Muscle layer of duodenum (tissue), 2 donors: Measurements from ENCODE around the gene SMIM29.

Experiments used
- H3K27ac ChIP-seq: one replicate; pipeline ENCODE4 v1.7.0; 2013; ENCODE audit warnings: mild to moderate bottlenecking, low read length
- H3K27me3 ChIP-seq: one replicate; pipeline ENCODE4 v1.7.0; 2013; ENCODE audit warnings: low read depth, mild to moderate bottlenecking, control low read depth, low read length
- H3K36me3 ChIP-seq, 2 donors: one replicate each; pipeline ENCODE4 v1.7.0; 2013; ENCODE audit warnings: low read length in 2 of 2, control low read depth in 1 of 2, mild to moderate bottlenecking in 1 of 2; ENCODE audit not compliant: insufficient read depth in 2 of 2, control insufficient read depth in 1 of 2
- H3K4me1 ChIP-seq, 2 donors: one replicate each; pipeline ENCODE4 v1.7.0; 2013; ENCODE audit warnings: low read length in 2 of 2, mild to moderate bottlenecking in 2 of 2, control low read depth in 1 of 2, moderate library complexity in 1 of 2; ENCODE audit not compliant: insufficient read depth in 2 of 2, control insufficient read depth in 1 of 2
- H3K4me3 ChIP-seq, 2 donors: one replicate each; pipeline ENCODE4 v1.7.0; 2013; ENCODE audit warnings: low read length in 2 of 2, low read depth in 1 of 2, mild to moderate bottlenecking in 1 of 2
- H3K9me3 ChIP-seq, 2 donors: one replicate each; pipeline ENCODE4 v1.7.0; 2013; ENCODE audit warnings: low read length in 2 of 2, control low read depth in 1 of 2, mild to moderate bottlenecking in 1 of 2; ENCODE audit not compliant: control insufficient read depth in 1 of 2
- donor health status: healthy.

The SMIM29 gene

GRCh38 chr6:34237722-34238584 lies 10.9 kb downstream of the SMIM29 start:
- Histone ChIP-seq H3K4me3 (peak overlapping the region; percentile 62 to 82), H3K36me3 (peaks cover 8 to 13% of the 10 kb centered on the region in 2 donors), H3K27ac (peak overlapping the region; percentile 39), H3K4me1 (peaks cover 0 to 13% of the 10 kb centered on the region in 2 donors), H3K9me3 (no peaks in the 10 kb centered on the region), H3K27me3 (no peaks in the 10 kb centered on the region)

- H3K4me3 ChIP-seq, result peak overlapping the region in 1 of 2 donors; percentile 82
- no peak overlapping the region for H3K27ac ChIP-seq
- H3K27me3 ChIP-seq, result no peaks in the 10 kb centered on the region
- peaks cover 0 to 13% of the 10 kb centered on the region in 2 donors for H3K4me1 ChIP-seq
- H3K9me3 ChIP-seq, result no peaks in the 10 kb centered on the region
- peaks cover 8 to 13% of the 10 kb centered on the region in 2 donors for H3K36me3 ChIP-seq
Observed at GRCh38 chr6:34237316-34237721, 11.5 kb downstream of the SMIM29 start.

GRCh38 chr6:34236443-34237315 lies 12.1 kb downstream of the SMIM29 start, which contains the start of gene HMGA1:
Gene HMGA1 (plus strand): TSS chr6:34236873. CDS start chr6:34240781, 3,908 bp downstream.
- Histone ChIP-seq H3K4me1 (peaks cover 0 to 13% of the 10 kb centered on the region in 2 donors), H3K9me3 (no peaks in the 10 kb centered on the region), H3K4me3 (peak within 1 kb of the TSS; percentile 62 to 82), H3K36me3 (peaks cover 6 to 10% of the 10 kb centered on the region in 2 donors), H3K27me3 (no peaks in the 10 kb centered on the region), H3K27ac (peak within 1 kb of the TSS; percentile 79)

- H3K4me1 ChIP-seq, result peaks cover 0 to 13% of the 10 kb centered on the region in 2 donors
- H3K4me3 ChIP-seq, result peak overlapping the region; percentile 53 to 60
- H3K36me3 ChIP-seq, result peaks cover 0 to 5% of the 10 kb centered on the region in 2 donors
- no peaks in the 10 kb centered on the region for H3K9me3 ChIP-seq
- H3K27me3 ChIP-seq, result no peaks in the 10 kb centered on the region
- H3K27ac ChIP-seq, result peak overlapping the region; percentile 79
Observed at GRCh38 chr6:34236131-34236442, 12.7 kb downstream of the SMIM29 start.

GRCh38 chr6:34235307-34236130 lies 13.3 kb downstream of the SMIM29 start:
- peaks cover 0 to under 1% of the 10 kb centered on the region in 2 donors for H3K36me3 ChIP-seq
- peaks cover 0 to 13% of the 10 kb centered on the region in 2 donors for H3K4me1 ChIP-seq
- peak overlapping the region; percentile 79 for H3K27ac ChIP-seq
- peak overlapping the region; percentile 53 to 60 for H3K4me3 ChIP-seq
- H3K27me3 ChIP-seq, result no peaks in the 10 kb centered on the region
- H3K9me3 ChIP-seq, result no peaks in the 10 kb centered on the region

GRCh38 chr6:34234667-34235306 lies 14.0 kb downstream of the SMIM29 start:
- Histone ChIP-seq H3K36me3 (no peaks in the 10 kb centered on the region), H3K27me3 (no peaks in the 10 kb centered on the region), H3K9me3 (no peaks in the 10 kb centered on the region), H3K4me1 (peaks cover 0 to 13% of the 10 kb centered on the region in 2 donors), H3K27ac (no peak overlapping the region), H3K4me3 (no peak overlapping the region)

GRCh38 chr6:34233867-34234266 lies 14.9 kb downstream of the SMIM29 start:
- Histone ChIP-seq H3K4me3 (no peak overlapping the region), H3K4me1 (peaks cover 0 to 13% of the 10 kb centered on the region in 2 donors), H3K27me3 (no peaks in the 10 kb centered on the region), H3K36me3 (no peaks in the 10 kb centered on the region), H3K27ac (no peak overlapping the region), H3K9me3 (no peaks in the 10 kb centered on the region)

GRCh38 chr6:34232901-34233300 lies 15.9 kb downstream of the SMIM29 start:
- H3K9me3 ChIP-seq, result no peaks in the 10 kb centered on the region
- H3K36me3 ChIP-seq, result no peaks in the 10 kb centered on the region
- no peak overlapping the region for H3K4me3 ChIP-seq
- H3K27me3 ChIP-seq, result no peaks in the 10 kb centered on the region
- H3K4me1 ChIP-seq, result peaks cover 0 to 7% of the 10 kb centered on the region in 2 donors
- no peak overlapping the region for H3K27ac ChIP-seq

- no peaks in the 10 kb centered on the region for H3K9me3 ChIP-seq
- peaks cover 0 to 6% of the 10 kb centered on the region in 2 donors for H3K4me1 ChIP-seq
- H3K27me3 ChIP-seq, result no peaks in the 10 kb centered on the region
- no peak overlapping the region for H3K4me3 ChIP-seq
- H3K36me3 ChIP-seq, result no peaks in the 10 kb centered on the region
- no peak overlapping the region for H3K27ac ChIP-seq
Observed at GRCh38 chr6:34231566-34232336, 17.1 kb downstream of the SMIM29 start.
